Activated T-cell treated with anti-CD3 and anti-CD28 coated beads for 24 hours (primary cell): ENCODE results near the gene EPB41.

Experiments used
- DNase-seq: peaks from one replicate; pipeline ENCODE4 v3.0.0-alpha.2; 2020; ENCODE audit warnings: low read depth

The EPB41 gene

DNA sequence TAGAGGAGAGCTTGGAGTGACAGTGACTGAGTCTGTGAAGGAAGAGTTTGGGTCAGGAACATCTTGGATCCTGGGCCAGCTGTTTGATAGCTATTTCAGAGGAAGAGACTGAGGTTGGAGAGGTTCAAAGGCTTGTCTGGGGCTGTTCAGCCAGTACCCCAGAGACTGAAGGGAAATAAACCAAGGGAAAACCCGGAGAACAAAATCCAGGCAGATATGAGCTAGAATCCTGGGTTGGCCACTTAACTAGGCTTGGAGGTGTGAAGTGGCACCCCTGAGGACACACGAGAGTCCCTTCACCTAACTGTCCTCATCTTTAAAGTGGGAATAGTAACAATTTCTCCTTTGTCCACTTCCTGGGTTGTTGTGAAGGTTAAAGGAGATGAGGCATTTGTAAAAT is 23.1 kb upstream of the EPB41 start:
- DNase-seq = no peak

GRCh38 chr1:28893403-28894102 is 20.8 kb upstream of the EPB41 start:
- no peak for DNase-seq

DNA sequence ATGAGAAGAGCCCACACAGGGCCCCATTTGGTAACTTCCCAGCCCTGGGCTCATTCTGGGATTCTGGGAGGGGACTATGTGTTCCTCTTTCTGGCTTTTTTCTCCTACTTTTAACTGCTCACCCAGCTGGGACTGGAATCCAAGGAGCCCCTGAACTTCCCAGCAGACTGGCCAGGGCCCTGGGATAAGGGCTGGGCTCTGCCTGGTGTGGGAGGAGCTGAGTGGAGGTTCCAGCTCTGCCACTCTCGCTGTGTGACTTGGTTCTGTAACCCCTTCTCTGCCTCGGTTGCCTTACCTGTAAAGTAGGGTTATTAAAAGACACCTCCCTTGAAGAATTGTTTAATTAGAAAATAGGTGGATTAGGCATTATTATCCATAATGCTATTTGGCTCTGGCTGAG is 19.6 kb upstream of the EPB41 start:
- no peak for DNase-seq

GRCh38 chr1:28895896-28896608 is 18.3 kb upstream of the EPB41 start:
- no peak for DNase-seq

GRCh38 chr1:28896609-28896986 is 17.8 kb upstream of the EPB41 start:
- no peak for DNase-seq

- DNase-seq = no peak
These were observed 16.6 kb upstream of the EPB41 start for GRCh38 chr1:28897789-28898188.

DNA sequence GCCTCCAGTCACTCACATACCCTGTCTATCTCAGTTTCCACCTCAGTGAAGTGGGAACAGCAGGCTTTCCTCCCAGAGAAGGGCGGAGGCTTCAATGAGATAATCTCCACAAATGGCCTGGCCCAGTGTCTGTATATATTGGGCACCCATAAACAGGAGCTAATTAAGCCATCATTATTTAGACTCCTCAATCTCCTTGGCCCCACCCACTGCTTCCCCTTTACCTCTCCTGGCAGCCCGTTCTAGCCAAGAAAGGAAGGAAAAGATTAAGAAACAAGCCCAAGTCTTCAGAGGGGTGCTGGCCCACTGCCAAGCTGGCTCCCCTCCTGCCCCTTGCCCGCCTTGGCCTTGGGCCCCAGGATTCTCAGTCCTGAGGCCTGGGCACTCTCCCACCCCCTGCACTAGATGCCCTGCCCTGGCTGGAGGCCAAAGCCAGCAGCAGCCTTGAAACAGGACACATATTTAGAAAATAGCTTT is 15.9 kb upstream of the EPB41 start:
- DNase-seq = no peak

GRCh38 chr1:28899267-28899666 is 15.1 kb upstream of the EPB41 start:
- DNase-seq = no peak

DNA sequence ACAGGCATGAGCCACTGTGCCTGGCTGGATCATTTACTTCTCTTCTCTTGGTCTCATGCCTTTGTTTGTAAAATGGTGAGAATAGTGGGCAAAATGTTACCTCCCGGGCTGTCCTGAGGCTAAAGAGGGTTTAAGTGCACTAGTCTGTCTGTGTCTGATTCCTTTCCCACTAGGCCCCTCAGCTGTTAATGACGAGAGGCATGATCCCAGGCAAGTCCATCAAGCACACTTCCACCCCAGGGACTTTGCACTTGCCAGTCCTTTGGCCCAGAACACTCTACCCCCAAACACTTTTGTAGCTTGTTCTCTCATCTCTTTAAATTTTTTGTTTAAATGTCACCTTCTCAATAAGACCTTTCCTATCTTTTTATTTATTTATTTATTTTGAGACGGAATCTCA is 13.8 kb upstream of the EPB41 start:
- DNase-seq = no peak

DNA sequence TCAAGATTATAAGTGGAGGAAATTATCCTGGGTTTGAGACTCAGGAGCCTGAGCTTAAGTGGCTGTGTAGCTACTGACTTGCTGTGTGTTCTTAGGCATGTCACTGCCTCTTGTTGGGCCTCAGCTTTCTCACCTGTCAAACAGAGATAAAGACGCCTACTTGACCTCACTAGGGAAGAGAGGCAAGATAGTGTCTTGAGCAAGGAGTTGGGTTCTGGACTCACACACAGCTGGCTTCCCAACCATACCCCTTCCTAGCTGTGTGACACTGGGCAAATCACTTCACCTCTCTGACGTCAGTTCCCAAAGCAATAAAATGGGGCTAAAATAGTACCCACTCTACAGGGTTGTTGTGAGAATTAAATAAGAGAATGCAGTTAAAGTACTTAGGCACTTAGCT is 11.6 kb upstream of the EPB41 start:
- no peak for DNase-seq

- no peak for DNase-seq
These were observed 8.3 kb upstream of the EPB41 start for GRCh38 chr1:28905921-28906666.

- no peak for DNase-seq
These were observed 5.2 kb upstream of the EPB41 start for GRCh38 chr1:28909198-28909597.

DNA sequence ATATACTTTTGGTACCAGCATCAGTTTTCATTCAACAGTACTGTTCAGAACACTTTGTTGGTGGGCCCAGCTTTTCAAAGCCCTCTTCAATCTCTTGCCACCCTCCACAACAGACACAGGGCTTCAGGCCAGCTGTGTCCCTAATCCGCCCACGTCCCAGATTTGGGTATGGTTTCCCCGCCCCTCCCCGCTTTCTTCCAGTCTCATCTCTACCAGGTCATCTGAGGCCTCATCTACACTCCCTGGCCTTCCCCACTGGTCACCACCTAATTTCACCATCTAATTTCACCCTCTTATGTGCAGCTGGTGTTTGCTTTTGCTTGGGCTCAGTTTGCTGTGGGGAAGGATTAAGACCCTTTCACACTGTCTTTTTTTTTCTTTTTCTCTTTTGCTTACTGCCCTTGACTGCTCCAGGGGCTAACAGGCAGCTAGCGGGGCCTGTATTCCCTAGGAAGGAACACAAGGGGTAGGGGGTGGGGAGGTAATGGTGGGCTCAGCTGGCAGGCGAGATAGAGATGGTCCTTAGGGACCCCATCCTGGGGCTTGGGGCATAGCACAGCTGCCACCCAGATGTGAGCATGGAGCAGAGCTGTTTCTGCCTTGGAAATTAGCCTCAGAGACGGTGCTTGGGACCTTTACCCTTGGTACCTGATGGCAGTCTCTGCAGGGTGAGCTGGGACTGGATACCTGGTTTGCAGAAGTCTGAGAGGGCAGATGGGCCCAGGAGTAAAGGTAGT is 3.8 kb upstream of the EPB41 start:
- DNase-seq = no peak

GRCh38 chr1:28913786-28914227 is 562 bp upstream of the EPB41 start:
- no peak for DNase-seq

GRCh38 chr1:28915031-28915895 is 894 bp downstream of the EPB41 start:
- DNase-seq = peak; percentile 39

DNA sequence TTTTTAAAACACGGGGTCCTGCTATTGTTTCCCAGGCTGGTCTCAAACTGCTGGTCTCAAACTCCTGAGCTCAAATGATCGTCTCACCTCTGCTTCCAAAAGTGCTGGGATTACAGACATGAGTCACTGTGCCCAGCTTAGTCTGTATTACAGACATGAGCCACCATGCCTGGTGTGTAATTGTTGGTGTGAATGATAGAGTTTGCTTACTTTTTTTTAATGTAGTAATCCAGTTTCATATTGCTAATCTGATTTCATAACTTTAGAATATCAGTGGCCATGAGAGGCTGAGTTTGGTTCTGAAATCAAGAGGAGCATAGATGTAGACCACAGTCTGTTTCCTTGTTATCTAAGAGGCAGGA is 3.4 kb downstream of the EPB41 start:
- DNase-seq = peak; percentile 29

GRCh38 chr1:28921286-28921869 is 7.0 kb downstream of the EPB41 start:
- DNase-seq = no peak

DNA sequence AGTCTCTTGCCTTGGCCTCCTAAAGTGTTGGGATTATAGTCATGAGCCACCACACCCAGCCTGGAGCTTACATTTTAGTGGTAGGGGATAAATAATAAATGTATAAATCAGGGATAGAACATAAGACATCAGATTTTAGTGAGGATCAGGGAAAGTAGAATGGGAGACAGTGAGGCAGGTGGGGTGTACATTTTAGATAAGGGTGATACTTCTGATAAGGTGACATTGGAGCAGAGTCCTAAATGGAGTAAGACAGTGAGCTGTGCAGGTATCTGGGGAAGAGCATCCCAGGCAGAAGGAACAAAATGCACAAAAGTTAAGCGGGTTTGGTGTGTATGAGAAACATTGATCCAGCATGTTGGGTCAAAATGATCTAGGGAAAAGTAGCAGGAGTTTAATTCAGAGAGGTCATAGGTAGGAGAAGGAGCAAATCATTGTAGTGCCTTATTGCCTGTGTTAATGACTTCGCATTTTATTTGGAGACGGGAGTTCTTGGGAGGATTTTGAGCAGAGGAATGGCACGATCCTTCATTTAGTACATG is 11.1 kb downstream of the EPB41 start:
- DNase-seq = no peak

DNA sequence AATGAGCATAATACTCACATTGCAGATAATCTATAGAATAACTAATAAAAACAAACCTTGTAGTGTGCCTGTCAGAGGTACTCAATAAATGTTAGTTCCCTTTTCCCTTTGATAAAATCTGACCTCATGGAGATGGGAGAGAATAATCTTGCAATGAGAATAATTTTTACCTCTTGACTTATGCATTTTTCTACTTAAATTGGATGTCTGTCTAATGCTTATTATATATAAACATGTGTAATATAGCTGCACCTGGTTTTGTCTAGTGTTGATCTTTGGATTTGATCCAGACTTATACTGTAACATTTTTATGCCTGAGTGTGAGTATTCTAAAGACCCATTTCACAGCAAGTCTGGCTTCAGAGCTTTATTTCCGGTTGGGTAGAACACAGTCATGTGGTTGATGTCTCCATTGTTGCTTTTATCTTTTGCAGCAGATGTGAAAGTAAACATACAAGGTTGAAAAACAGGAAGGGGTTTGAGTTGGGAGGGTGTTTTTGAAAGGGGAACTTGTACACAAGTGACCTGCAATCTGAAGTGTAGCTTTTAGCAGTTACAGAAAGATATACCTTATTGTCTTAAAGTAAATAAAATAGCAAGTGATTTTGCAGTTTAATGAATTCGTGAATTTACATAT is 12.4 kb downstream of the EPB41 start:
- DNase-seq = peak; percentile 36

GRCh38 chr1:28927266-28927647 is 12.9 kb downstream of the EPB41 start:
- no peak for DNase-seq
